GM18499 (cell line): ENCODE data around the gene CCNH.

Experiments
- ATAC-seq: cut with Tn5 transposase; IDR thresholded peaks from one replicate; pipeline ENCODE4 v1.9.1; 2021; ENCODE audit warnings: moderate number of reproducible peaks; ENCODE audit not compliant: insufficient read depth, unreplicated experiment

CCNH gene

DNA sequence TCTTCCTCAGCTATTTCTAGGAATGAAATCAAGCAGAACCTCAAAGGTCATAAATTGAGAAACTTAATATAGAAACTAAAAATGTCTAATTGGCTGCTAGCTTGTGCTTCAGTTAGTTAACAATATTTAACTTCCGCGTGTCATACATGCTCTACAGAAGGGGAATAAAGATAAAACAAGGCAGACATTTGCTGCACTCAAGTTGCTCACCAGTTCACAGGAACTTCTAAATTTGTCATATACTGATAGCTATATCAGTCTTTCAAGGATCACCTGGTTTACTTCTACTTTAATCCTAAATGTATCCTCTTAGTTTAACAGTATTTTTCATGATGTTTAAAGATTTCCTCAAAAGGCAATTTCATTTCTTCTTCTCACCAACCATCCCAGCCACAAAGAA lies 8.4 kb downstream of the CCNH start:
- ATAC-seq, result no peak

DNA sequence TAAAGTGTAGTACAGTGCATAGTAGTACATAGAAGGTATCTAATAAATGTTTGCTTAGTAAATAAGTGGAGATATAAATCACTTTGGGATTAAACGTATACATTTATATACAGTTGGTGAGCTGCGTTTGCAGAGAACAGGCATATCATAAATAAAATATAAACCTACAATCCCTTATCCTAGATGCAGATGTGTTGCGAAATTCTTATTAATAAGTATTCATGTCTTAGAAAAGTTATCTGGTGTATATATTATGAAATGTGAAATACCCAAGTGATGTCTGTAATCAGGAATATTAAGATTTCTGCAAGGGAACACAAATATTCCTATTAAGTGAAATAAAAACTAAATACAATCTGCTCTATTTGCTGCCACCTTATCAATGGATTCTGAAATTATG lies 8.8 kb downstream of the CCNH start:
- ATAC-seq, result no peak

GRCh38 chr5:87403409-87403808 lies 9.3 kb downstream of the CCNH start:
- ATAC-seq, result no peak

GRCh38 chr5:87401626-87402025 lies 11.1 kb downstream of the CCNH start:
- no peak for ATAC-seq

DNA sequence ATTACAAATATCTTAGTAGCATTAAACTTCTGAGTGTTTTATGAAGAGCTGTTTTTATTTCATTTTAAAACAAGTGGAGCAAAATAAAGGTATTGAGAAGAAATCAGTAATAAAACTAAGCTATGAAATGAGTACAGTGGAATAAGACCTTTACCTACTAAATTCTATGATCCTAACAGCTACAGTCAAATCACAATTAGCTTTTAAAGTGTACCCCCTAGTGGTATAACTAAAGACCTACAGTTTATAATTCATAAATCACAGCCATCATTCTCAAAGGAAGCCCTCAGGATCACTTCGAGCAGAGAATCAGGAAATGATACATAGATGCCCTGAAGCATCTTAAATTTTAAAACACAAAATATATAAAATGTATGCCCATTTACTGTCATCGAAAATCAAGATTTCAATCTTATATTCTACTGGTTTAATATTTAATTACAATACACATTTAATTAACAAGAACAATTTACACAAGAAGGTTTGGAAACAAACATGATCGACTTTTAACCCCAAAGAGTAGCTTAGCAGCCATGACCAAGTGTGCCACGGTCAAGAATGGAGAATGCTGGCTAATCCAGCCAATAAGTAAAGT lies 12.3 kb downstream of the CCNH start:
- no peak for ATAC-seq

DNA sequence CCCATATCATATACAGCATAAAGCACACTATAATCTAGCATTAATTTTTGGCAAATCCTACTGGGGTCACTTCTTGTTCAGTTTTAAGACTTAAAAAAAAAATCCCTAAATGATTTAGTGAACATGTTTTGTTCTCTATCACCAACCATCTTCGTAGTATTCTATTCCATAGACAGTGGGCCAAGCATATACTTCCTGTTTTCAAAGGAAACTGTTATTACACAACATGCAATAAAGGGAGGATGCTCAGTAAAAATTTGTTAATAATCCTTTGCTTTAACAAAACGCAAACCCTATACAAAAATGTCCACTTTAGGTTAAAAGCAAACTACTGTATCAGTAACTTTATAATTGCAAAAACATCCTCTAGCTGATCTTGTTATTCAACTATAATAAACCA lies 13.0 kb downstream of the CCNH start:
- no peak for ATAC-seq

- no peak for ATAC-seq
Measured at GRCh38 chr5:87398981-87399614, 13.6 kb downstream of the CCNH start.

- no peak for ATAC-seq
Measured at GRCh38 chr5:87394411-87395165, 18.1 kb downstream of the CCNH start.

DNA sequence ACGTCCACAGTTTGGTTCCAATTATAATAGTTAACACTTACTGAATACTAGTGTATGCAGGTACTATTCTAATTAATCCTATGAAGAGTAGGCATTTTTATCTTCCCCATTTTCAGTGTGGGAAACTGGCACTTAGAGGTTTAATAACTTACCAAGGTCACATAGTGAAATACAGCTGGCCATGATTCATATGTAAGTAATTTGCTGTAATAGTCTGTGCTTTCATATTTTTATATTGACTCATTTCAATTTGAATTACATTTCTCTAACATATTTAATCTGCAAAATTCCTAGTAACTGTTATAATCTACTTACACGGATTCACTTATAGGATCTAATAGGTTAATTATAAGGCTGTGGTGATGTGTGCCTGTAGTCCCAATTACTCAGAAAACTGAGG lies 19.4 kb downstream of the CCNH start:
- no peak for ATAC-seq

GRCh38 chr5:87392801-87393200 lies 19.9 kb downstream of the CCNH start:
- no peak for ATAC-seq

DNA sequence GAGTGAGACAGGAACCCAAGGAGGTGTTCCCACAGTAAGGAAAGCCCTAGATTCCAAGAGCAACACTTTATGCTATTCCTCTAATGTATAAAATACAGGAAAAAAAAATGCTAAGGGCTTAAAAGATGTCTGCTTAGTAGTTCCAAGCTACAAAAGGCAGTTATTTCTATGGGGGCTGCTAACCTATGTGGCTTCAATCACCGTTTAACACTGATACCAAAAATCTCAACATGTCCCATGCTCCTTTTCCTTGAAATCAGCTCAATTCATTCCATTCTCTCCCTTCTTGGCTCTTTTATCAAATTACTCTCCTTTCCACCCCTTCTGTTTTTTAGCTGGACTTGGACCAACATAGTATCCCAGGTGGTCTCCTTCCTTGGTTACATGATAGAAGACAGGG lies 20.6 kb downstream of the CCNH start:
- ATAC-seq, result no peak

DNA sequence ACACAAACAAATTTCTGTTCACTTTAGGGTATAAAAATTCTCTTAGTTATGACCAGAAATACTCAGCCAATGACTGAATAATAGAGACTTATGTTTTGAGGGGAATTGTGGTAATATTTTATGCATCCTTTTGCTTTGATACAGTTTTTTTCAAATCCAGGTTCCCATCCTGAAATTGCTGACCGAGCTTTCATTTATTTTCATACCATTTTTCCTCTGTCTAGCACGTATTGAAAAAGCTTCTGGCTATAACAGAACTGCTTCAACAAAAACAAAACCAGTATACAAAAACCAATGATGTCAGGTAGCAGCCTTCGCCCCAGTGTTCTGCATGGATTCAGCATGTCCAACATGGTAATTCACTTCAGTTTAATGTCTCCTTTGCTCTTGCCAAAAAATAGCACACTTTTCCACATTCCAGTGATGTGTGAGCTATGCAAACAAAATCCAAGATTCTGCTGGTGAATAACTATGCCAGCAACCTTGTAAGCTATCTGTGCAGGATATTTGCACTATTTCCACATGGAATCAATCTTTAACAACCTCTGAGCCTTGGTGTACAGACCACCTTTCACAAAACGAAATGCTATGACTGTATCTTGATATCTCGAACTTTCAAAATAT lies 22.0 kb downstream of the CCNH start:
- no peak for ATAC-seq

- no peak for ATAC-seq
Measured at GRCh38 chr5:87390075-87390474, 22.7 kb downstream of the CCNH start.

GRCh38 chr5:87389296-87390034 lies 23.3 kb downstream of the CCNH start:
- no peak for ATAC-seq

GRCh38 chr5:87388129-87388528 lies 24.6 kb downstream of the CCNH start:
- ATAC-seq, result no peak

GRCh38 chr5:87385802-87386201 lies 26.9 kb downstream of the CCNH start:
- ATAC-seq, result no peak

- no peak for ATAC-seq
Measured at GRCh38 chr5:87383216-87383615, 29.5 kb downstream of the CCNH start.

GRCh38 chr5:87382224-87382623 lies 30.5 kb downstream of the CCNH start:
- ATAC-seq, result no peak

- no peak for ATAC-seq
Measured at GRCh38 chr5:87372705-87373104, 40.0 kb downstream of the CCNH start.

DNA sequence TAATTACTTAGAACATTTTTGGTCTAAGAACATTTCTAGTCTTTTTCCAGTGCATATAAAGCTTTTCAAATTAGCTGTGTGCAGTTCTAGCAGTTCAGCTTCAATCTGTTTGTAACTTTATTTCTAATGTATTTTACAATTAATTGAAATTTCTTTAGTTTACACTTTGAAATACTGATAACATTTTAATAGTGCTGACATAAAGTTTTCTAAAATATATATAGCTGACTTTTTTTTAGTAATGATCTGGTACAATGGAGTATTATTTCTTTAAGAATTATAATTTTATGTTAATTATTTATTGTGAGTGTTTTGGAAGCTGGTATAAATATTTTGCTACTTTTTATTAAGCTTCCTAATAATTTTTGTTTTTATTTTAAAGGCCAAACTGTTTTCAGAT lies 43.3 kb downstream of the CCNH start:
- no peak for ATAC-seq

DNA sequence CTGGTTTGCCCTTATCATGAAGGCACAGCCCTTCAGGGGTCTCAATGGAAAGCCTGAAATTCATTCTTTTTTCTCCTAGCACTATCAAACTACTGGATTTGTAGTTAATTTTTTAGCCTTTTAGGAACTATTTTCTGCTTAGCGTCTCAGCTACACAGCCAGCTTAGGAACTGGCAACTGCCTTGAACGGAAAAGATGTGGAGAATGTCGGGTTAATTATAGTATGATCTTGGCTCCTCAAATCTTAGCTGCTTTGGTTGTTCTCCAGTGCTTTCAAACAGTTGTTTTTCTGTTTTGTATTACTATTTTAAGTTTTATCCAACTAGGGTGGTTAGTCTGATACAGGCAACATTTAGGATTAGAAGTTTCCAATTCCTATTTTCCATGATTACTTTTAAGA lies 44.1 kb downstream of the CCNH start:
- ATAC-seq, result no peak
